K562 (cell line): ENCODE results near the gene GPR153. TPM values are rescaled to one million over a fixed set of nuclear protein-coding genes. Genes with fewer than 3 reads are reported as not detected.

Source experiments
- CEBPG ChIP-seq, 3 experiments: fragments of 200-800 bp in 1 of 3; sonication (Bioruptor generic) in 1 of 3; sonication (generic) in 1 of 3; formaldehyde crosslinking in 1 of 3; IDR thresholded peaks in 2 of 3; conservative IDR thresholded peaks in 1 of 3; 2 replicates each; pipeline versions ENCODE4 v1.6.1 to v1.8.0; 2016 to 2022; ENCODE audit warnings: missing compliant biosample characterization in 2 of 3, missing genetic modification characterization in 2 of 3, mild to moderate bottlenecking in 1 of 3, missing genetic modification reagents in 1 of 3
- CSDE1 ChIP-seq, 2 experiments: fragments of 450-650 bp; IDR thresholded peaks; 2 replicates each; pipeline ENCODE4 v1.6.1; 2016; ENCODE audit warnings: mild to moderate bottlenecking in 1 of 2
- GATA2 ChIP-seq: sonication (generic); formaldehyde crosslinking; IDR thresholded peaks from 2 replicates; pipeline ENCODE4 v1.4.0; 2020; ENCODE audit warnings: mild to moderate bottlenecking, missing genetic modification reagents
- HMGN3 ChIP-seq: IDR thresholded peaks from 2 replicates; pipeline ENCODE4 v1.6.1; 2011; ENCODE audit warnings: borderline replicate concordance, low read depth, mild to moderate bottlenecking, mixed read lengths, low read length; ENCODE audit not compliant: insufficient read length; ENCODE audit errors: extremely low read depth
- HOXB6 ChIP-seq: fragments of 250-450 bp; sonication (Bioruptor Pico); IDR thresholded peaks from 2 replicates; pipeline ENCODE4 v1.5.1; 2022; ENCODE audit warnings: mild to moderate bottlenecking, borderline replicate concordance
- NCOR1 ChIP-seq: fragments of 450-650 bp; IDR thresholded peaks from 2 replicates; pipeline ENCODE4 v1.6.1; 2016; ENCODE audit warnings: mild to moderate bottlenecking, moderate library complexity
- NFE2L1 ChIP-seq: fragments of 450-650 bp; IDR thresholded peaks from 2 replicates; pipeline ENCODE4 v1.6.1; 2016; ENCODE audit warnings: missing genetic modification characterization, low read depth, mild to moderate bottlenecking, missing compliant biosample characterization, moderate library complexity, borderline replicate concordance
- SMAD4 ChIP-seq: fragments of 250-450 bp; sonication (Bioruptor Pico); conservative IDR thresholded peaks from 2 replicates; pipeline ENCODE4 v1.8.0; 2021; ENCODE audit warnings: inconsistent platforms, mild to moderate bottlenecking, moderate library complexity
- STAG1 ChIP-seq: sonication (generic); formaldehyde crosslinking; IDR thresholded peaks from 2 replicates; pipeline ENCODE4 v1.5.0; 2020; ENCODE audit warnings: missing genetic modification reagents, borderline replicate concordance
- ZKSCAN3 ChIP-seq: fragments of 250-450 bp; sonication (Bioruptor Pico); IDR thresholded peaks from 2 replicates; pipeline ENCODE4 v1.4.0; 2020
- ZNF165 ChIP-seq: fragments of 250-450 bp; sonication (Bioruptor Pico); IDR thresholded peaks from 2 replicates; pipeline ENCODE4 v1.4.0; 2020; ENCODE audit warnings: borderline replicate concordance
- polyA plus RNA-seq, 8 experiments: library from polyadenylated mRNA; depleted of rRNA in 4 of 8; stranded (reverse) in 5 of 8; unstranded in 3 of 8; fragments of >200 nt; fragmentation: Nextera tagmentation in 2 of 8; fragmentation: Illumina TruSeq in 1 of 8; extraction: Ambion mirVana in 2 of 8; extraction: Trizol in 1 of 8; gene quantifications; 2 replicates each; pipeline versions ENCODE4 v1.2.1 to v1.2.3, GENCODE V29; 2011 to 2014; ENCODE audit warnings: inconsistent platforms in 1 of 8, missing spikeins in 1 of 8
- total RNA-seq, 7 experiments: library from RNA; depleted of rRNA in 6 of 7; stranded (reverse); fragments of >200 nt in 6 of 7; fragmentation: Illumina TruSeq in 2 of 7; extraction: Trizol in 2 of 7; gene quantifications; 2 replicates each; pipeline versions ENCODE4 v1.2.1 to v1.2.3, GENCODE V29; 2011 to 2021; ENCODE audit warnings: low replicate concordance in 1 of 7
- TF ChIP-seq, protein P1 (sequence below): fragments of 250-450 bp; sonication (Bioruptor Pico); IDR thresholded peaks from 2 replicates; pipeline ENCODE4 v1.4.0; 2020; ENCODE audit warnings: borderline replicate concordance
- TF ChIP-seq, protein P2 (sequence below): sonication (generic); formaldehyde crosslinking; IDR thresholded peaks from 2 replicates; pipeline ENCODE4 v1.8.1; 2023; ENCODE audit warnings: mild to moderate bottlenecking, missing genetic modification reagents, moderate library complexity
- TF ChIP-seq, protein P3 (sequence below): sonication (generic); formaldehyde crosslinking; IDR thresholded peaks from 2 replicates; pipeline ENCODE4 v1.8.0; 2022; ENCODE audit warnings: mild to moderate bottlenecking, missing genetic modification reagents
- TF ChIP-seq, protein P4 (sequence below): sonication (generic); formaldehyde crosslinking; IDR thresholded peaks from 2 replicates; pipeline ENCODE4 v1.8.0; 2022; ENCODE audit warnings: mild to moderate bottlenecking, missing genetic modification reagents
- TF ChIP-seq, protein P5 (sequence below): fragments of 450-650 bp; formaldehyde crosslinking; IDR thresholded peaks from 2 replicates; pipeline ENCODE4 v1.4.0; 2022; ENCODE audit warnings: missing genetic modification characterization

The GPR153 gene
- total and polyA plus RNA-seq, 9 of the 15 experiments (the other 6 are each of a cell fraction or from before 2014, with no cell fraction given), result 0.01 to 1.5 (median 0.51) TPM

DNA sequence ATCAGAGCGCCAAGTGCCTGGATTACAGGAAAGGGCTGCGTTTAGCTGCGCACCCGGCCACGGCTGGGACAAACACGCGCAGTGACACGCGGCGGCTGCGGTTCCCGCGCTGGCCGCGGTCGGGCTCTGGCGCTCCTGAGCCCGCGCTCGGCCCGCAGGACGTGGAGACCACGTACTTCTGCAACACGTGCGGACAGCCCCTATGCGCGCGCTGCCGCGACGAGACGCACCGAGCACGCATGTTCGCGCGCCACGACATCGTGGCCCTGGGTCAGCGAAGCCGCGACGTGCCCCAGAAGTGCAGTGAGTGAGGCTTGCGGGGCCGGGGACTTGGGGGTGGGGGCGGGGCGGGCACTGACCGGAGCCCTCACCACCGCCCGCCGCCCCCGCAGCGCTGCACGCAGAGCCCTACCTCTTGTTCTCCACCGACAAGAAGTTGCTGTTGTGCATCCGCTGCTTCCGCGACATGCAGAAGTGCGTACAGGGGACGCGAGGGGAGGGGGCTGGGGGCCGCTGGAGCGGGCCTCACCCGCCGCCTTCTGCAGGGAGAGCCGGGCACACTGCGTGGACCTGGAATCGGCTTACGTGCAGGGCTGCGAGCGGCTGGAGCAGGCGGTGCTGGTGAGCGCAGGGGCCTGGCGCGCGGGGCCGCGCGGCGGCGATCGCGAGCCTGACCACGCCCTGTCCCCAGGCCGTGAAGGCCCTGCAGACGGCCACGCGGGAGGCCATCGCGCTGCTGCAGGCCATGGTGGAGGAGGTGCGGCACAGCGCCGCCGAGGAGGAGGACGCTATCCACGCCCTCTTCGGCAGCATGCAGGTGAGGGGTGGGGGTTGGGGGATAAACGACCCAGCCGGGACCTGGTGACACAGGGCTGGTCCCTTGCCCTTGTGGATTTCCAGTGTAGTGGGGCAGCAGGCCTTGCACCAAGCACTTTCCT is 51.9 kb downstream of the GPR153 start (continued):
- TF ChIP-seq CSDE1 (IDR thresholded peaks at IDR 0.05), result no peak
- peak; percentile 51 for TF ChIP-seq SMAD4 (CRISPR knock-in tag)
- no peak for TF ChIP-seq ZKSCAN3 (CRISPR knock-in tag)
- TF ChIP-seq, protein P1, sequence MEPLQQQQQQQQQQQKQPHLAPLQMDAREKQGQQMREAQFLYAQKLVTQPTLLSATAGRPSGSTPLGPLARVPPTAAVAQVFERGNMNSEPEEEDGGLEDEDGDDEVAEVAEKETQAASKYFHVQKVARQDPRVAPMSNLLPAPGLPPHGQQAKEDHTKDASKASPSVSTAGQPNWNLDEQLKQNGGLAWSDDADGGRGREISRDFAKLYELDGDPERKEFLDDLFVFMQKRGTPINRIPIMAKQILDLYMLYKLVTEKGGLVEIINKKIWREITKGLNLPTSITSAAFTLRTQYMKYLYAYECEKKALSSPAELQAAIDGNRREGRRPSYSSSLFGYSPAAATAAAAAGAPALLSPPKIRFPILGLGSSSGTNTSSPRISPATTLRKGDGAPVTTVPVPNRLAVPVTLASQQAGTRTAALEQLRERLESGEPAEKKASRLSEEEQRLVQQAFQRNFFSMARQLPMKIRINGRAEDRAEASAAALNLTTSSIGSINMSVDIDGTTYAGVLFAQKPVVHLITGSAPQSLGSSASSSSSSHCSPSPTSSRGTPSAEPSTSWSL, result no peak
- no peak for TF ChIP-seq STAG1 (CRISPR knock-in tag)
- no peak for TF ChIP-seq NFE2L1 (tag)
- TF ChIP-seq NCOR1, result no peak
- TF ChIP-seq, protein P2, sequence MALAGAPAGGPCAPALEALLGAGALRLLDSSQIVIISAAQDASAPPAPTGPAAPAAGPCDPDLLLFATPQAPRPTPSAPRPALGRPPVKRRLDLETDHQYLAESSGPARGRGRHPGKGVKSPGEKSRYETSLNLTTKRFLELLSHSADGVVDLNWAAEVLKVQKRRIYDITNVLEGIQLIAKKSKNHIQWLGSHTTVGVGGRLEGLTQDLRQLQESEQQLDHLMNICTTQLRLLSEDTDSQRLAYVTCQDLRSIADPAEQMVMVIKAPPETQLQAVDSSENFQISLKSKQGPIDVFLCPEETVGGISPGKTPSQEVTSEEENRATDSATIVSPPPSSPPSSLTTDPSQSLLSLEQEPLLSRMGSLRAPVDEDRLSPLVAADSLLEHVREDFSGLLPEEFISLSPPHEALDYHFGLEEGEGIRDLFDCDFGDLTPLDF (CRISPR knock-in tag), result peak; percentile 69
- TF ChIP-seq, protein P3, sequence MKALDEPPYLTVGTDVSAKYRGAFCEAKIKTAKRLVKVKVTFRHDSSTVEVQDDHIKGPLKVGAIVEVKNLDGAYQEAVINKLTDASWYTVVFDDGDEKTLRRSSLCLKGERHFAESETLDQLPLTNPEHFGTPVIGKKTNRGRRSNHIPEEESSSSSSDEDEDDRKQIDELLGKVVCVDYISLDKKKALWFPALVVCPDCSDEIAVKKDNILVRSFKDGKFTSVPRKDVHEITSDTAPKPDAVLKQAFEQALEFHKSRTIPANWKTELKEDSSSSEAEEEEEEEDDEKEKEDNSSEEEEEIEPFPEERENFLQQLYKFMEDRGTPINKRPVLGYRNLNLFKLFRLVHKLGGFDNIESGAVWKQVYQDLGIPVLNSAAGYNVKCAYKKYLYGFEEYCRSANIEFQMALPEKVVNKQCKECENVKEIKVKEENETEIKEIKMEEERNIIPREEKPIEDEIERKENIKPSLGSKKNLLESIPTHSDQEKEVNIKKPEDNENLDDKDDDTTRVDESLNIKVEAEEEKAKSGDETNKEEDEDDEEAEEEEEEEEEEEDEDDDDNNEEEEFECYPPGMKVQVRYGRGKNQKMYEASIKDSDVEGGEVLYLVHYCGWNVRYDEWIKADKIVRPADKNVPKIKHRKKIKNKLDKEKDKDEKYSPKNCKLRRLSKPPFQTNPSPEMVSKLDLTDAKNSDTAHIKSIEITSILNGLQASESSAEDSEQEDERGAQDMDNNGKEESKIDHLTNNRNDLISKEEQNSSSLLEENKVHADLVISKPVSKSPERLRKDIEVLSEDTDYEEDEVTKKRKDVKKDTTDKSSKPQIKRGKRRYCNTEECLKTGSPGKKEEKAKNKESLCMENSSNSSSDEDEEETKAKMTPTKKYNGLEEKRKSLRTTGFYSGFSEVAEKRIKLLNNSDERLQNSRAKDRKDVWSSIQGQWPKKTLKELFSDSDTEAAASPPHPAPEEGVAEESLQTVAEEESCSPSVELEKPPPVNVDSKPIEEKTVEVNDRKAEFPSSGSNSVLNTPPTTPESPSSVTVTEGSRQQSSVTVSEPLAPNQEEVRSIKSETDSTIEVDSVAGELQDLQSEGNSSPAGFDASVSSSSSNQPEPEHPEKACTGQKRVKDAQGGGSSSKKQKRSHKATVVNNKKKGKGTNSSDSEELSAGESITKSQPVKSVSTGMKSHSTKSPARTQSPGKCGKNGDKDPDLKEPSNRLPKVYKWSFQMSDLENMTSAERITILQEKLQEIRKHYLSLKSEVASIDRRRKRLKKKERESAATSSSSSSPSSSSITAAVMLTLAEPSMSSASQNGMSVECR (CRISPR knock-in tag), result peak; percentile 73
- no peak for TF ChIP-seq HOXB6 (CRISPR knock-in tag)
- TF ChIP-seq, protein P4, sequence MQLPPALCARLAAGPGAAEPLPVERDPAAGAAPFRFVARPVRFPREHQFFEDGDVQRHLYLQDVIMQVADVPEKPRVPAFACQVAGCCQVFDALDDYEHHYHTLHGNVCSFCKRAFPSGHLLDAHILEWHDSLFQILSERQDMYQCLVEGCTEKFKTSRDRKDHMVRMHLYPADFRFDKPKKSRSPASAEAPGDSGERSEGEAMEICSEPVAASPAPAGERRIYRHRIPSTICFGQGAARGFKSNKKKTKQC, result peak; percentile 77; the same call in 1 of the 2 replicates
- peak; percentile 63 for TF ChIP-seq HMGN3
- no peak for TF ChIP-seq ZNF165
- no peak for TF ChIP-seq GATA2 (CRISPR knock-in tag)
- no peak for TF ChIP-seq CEBPG (CRISPR knock-in tag; IDR thresholded peaks at IDR 0.05)
- TF ChIP-seq CEBPG (tag; conservative IDR thresholded peaks at IDR 0.05 in 1 of 2, IDR thresholded peaks at IDR 0.05 in 1 of 2), result no peak
- TF ChIP-seq, protein P5, sequence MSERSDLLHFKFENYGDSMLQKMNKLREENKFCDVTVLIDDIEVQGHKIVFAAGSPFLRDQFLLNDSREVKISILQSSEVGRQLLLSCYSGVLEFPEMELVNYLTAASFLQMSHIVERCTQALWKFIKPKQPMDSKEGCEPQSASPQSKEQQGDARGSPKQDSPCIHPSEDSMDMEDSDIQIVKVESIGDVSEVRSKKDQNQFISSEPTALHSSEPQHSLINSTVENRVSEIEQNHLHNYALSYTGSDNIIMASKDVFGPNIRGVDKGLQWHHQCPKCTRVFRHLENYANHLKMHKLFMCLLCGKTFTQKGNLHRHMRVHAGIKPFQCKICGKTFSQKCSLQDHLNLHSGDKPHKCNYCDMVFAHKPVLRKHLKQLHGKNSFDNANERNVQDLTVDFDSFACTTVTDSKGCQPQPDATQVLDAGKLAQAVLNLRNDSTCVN, result no peak
